ENCODE results near the gene GALNT6.

The GALNT6 gene

GRCh38 chr12:51381226-51382079 is 9.8 kb downstream of the GALNT6 start:
- DNase-seq, result no peak

GRCh38 chr12:51379571-51379970 is 11.6 kb downstream of the GALNT6 start:
- DNase-seq, result no peak

- no peak for DNase-seq
Observed at GRCh38 chr12:51378749-51379148, 12.5 kb downstream of the GALNT6 start.

- no peak for DNase-seq
Observed at GRCh38 chr12:51377099-51377984, 13.9 kb downstream of the GALNT6 start.

- no peak for DNase-seq
Observed at GRCh38 chr12:51374856-51375255, 16.4 kb downstream of the GALNT6 start.

GRCh38 chr12:51374361-51374760 is 16.8 kb downstream of the GALNT6 start:
- no peak for DNase-seq

GRCh38 chr12:51373187-51373586 is 18.0 kb downstream of the GALNT6 start:
- no peak for DNase-seq

- DNase-seq, result no peak
Observed at GRCh38 chr12:51372021-51372420, 19.2 kb downstream of the GALNT6 start.

- peak; percentile 66 for DNase-seq
Observed at GRCh38 chr12:51371295-51371953, 19.8 kb downstream of the GALNT6 start.

- DNase-seq, result no peak
Observed at GRCh38 chr12:51370667-51371066, 20.5 kb downstream of the GALNT6 start.

- DNase-seq, result no peak
Observed at GRCh38 chr12:51369581-51369980, 21.6 kb downstream of the GALNT6 start.

GRCh38 chr12:51368640-51369517 is 22.3 kb downstream of the GALNT6 start:
- DNase-seq, result no peak

- DNase-seq, result no peak
Observed at GRCh38 chr12:51365276-51365675, 25.9 kb downstream of the GALNT6 start.

- no peak for DNase-seq
Observed at GRCh38 chr12:51364001-51364400, 27.2 kb downstream of the GALNT6 start.

GRCh38 chr12:51362747-51363342 is 28.4 kb downstream of the GALNT6 start:
- no peak for DNase-seq

GRCh38 chr12:51362307-51362706 is 28.9 kb downstream of the GALNT6 start:
- DNase-seq, result no peak

- no peak for DNase-seq
Observed at GRCh38 chr12:51361161-51362016, 29.8 kb downstream of the GALNT6 start.

- DNase-seq, result no peak
Observed at GRCh38 chr12:51360315-51360714, 30.9 kb downstream of the GALNT6 start.

- DNase-seq, result no peak
Observed at GRCh38 chr12:51359851-51360250, 31.4 kb downstream of the GALNT6 start.

GRCh38 chr12:51358496-51358895 is 32.7 kb downstream of the GALNT6 start:
- no peak for DNase-seq
